Upper lobe of left lung (tissue), 4 donors: ENCODE results near the gene TMEM37.

ENCODE experiments used
- EP300 ChIP-seq, 4 donors: sonication (generic); formaldehyde crosslinking; IDR thresholded peaks; one replicate each; pipeline ENCODE4 v1.5.1; 2017; ENCODE audit warnings: antibody characterized with exemption in 4 of 4, control low read depth in 2 of 4
- POLR2A ChIP-seq, 4 donors: fragments of 450-650 bp; IDR thresholded peaks; one replicate each; pipeline ENCODE4 v1.5.1; 2016 to 2017; ENCODE audit warnings: antibody characterized with exemption in 4 of 4, mild to moderate bottlenecking in 2 of 4
- POLR2AphosphoS5 ChIP-seq, 2 donors: sonication (generic); formaldehyde crosslinking; IDR thresholded peaks; one replicate each; pipeline ENCODE4 v1.5.1; 2017; ENCODE audit warnings: antibody characterized with exemption in 2 of 2
- TF ChIP-seq, protein P1 (sequence below), 6 experiments: fragments of 450-650 bp in 4 of 6; fragments of 200-600 bp in 2 of 6; sonication (generic) in 2 of 6; IDR thresholded peaks; one replicate each; pipeline ENCODE4 v1.5.1; 2016 to 2019; ENCODE audit warnings: antibody characterized with exemption in 6 of 6

DNA sequence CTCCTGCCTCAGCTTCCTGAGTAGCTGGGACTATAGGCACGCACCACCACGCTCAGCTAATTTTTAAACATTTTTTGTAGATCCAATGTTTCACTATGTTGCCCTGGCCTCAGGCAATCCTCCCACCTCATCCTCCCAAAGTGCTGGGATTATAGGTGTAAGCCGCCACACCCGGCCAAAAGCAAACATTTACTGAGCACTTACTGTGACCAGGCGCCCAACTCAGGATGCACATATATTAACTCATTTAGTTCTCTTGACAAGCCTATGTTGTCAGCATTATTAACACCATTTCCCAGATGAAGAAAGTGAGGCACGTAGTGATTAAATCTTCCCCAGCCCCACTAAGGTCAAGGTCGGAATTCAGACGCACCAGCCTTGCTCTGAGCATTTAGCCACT, 41.1 kb downstream of the TMEM37 start:
- no peak for TF ChIP-seq POLR2A (IDR thresholded peaks at IDR 0.05)
- TF ChIP-seq, protein P1, sequence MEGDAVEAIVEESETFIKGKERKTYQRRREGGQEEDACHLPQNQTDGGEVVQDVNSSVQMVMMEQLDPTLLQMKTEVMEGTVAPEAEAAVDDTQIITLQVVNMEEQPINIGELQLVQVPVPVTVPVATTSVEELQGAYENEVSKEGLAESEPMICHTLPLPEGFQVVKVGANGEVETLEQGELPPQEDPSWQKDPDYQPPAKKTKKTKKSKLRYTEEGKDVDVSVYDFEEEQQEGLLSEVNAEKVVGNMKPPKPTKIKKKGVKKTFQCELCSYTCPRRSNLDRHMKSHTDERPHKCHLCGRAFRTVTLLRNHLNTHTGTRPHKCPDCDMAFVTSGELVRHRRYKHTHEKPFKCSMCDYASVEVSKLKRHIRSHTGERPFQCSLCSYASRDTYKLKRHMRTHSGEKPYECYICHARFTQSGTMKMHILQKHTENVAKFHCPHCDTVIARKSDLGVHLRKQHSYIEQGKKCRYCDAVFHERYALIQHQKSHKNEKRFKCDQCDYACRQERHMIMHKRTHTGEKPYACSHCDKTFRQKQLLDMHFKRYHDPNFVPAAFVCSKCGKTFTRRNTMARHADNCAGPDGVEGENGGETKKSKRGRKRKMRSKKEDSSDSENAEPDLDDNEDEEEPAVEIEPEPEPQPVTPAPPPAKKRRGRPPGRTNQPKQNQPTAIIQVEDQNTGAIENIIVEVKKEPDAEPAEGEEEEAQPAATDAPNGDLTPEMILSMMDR (IDR thresholded peaks at IDR 0.05): no peak
- TF ChIP-seq EP300 (IDR thresholded peaks at IDR 0.05): no peak
- TF ChIP-seq POLR2AphosphoS5 (IDR thresholded peaks at IDR 0.05): no peak
